ENCODE results near the gene PLXNC1. TPM values are rescaled to one million over a fixed set of nuclear protein-coding genes. Genes with fewer than 3 reads are reported as not detected.

The PLXNC1 gene
- total and polyA plus RNA-seq, 7 experiments from 2014 or later = 2.5 to 57.2 (median 12.6) TPM

GRCh38 chr12:94144781-94145180 lies 3.6 kb upstream of the PLXNC1 start:
- CTCF ChIA-PET = interaction anchor here (0.9 to 2.2 kb wide), 2 partner anchors 10 to 16 kb away, joined by 3 to 9 read pairs; no protein-coding TSS in a partner anchor
- ATAC-seq = no peak
- Histone ChIP-seq H3K27ac (ENCODE audit: low read depth, low read length) (no peak overlapping the region), H3K27me3 (ENCODE audit: control insufficient read depth in 2 of 2, insufficient read depth in 2 of 2, low read length in 2 of 2) (no peaks in the 10 kb centered on the region), H3K4me1 (ENCODE audit: control insufficient read depth in 2 of 2, insufficient read depth in 2 of 2, low read length in 2 of 2) (no peaks in the 10 kb centered on the region), H3K9me3 (ENCODE audit: control insufficient read depth in 2 of 3, low read length in 3 of 3) (no peaks in the 10 kb centered on the region), H3K36me3 (ENCODE audit: control insufficient read depth in 2 of 3, insufficient read depth in 3 of 3, low read length in 3 of 3) (no peaks in the 10 kb centered on the region), H3K4me3 (ENCODE audit: low read length) (no peak overlapping the region)
- peaks cover 0 to 19% (median 0%) of the 10 kb centered on the region in 5 donors for H3K27me3 Mint-ChIP-seq
- peak overlapping the region in 1 of 9 donors; percentile 4 for H3K27ac Mint-ChIP-seq
- H3K4me1 Mint-ChIP-seq = peaks cover 4 to 18% (median 9%) of the 10 kb centered on the region in 7 donors
- no peaks in the 10 kb centered on the region for H3K36me3 Mint-ChIP-seq
- no peak for DNase-seq
- intact Hi-C loops (cut with micrococcal nuclease) = loop anchor here (1.0 to 10.0 kb wide), 9 partner anchors 138 to 928 kb away; partner anchors contain the start of genes NDUFA12 (in 1 of the 2) and NR2C1 (in 1 of the 2)
- POLR2A ChIA-PET = interaction anchor here (1.3 kb wide), 1 partner anchor 20 kb away, joined by 3 read pairs; no protein-coding TSS in a partner anchor
- no peaks in the 10 kb centered on the region for H3K9me3 Mint-ChIP-seq
- no peak overlapping the region for H3K4me3 Mint-ChIP-seq

- peaks cover 0 to 22% (median 0%) of the 10 kb centered on the region in 5 donors for H3K27me3 Mint-ChIP-seq
- DNase-seq (no peak), ATAC-seq (no peak)
- Histone ChIP-seq H3K4me1 (ENCODE audit: control insufficient read depth in 2 of 2, insufficient read depth in 2 of 2, low read length in 2 of 2) (peaks cover 0 to 2% of the 10 kb centered on the region in 2 donors), H3K4me3 (ENCODE audit: low read length) (no peak overlapping the region), H3K27ac (ENCODE audit: low read depth, low read length) (no peak overlapping the region), H3K27me3 (ENCODE audit: control insufficient read depth in 2 of 2, insufficient read depth in 2 of 2, low read length in 2 of 2) (no peaks in the 10 kb centered on the region), H3K9me3 (ENCODE audit: control insufficient read depth in 2 of 3, low read length in 3 of 3) (no peaks in the 10 kb centered on the region), H3K36me3 (ENCODE audit: control insufficient read depth in 2 of 3, insufficient read depth in 3 of 3, low read length in 3 of 3) (no peaks in the 10 kb centered on the region)
- intact Hi-C loops (cut with micrococcal nuclease) = loop anchor here (1.0 to 10.0 kb wide), 9 partner anchors 137 to 927 kb away; partner anchors contain the start of genes NDUFA12 (in 1 of the 2) and NR2C1 (in 1 of the 2)
- H3K4me1 Mint-ChIP-seq = peaks cover 8 to 21% (median 11%) of the 10 kb centered on the region in 7 donors
- no peaks in the 10 kb centered on the region for H3K9me3 Mint-ChIP-seq
- H3K27ac Mint-ChIP-seq = no peak overlapping the region
- H3K4me3 Mint-ChIP-seq = no peak overlapping the region
- CTCF ChIA-PET = interaction anchor here (0.6 to 2.2 kb wide), 8 partner anchors 10 to 1410 kb away, joined by 3 to 9 read pairs (median 3); no protein-coding TSS in a partner anchor
- no peaks in the 10 kb centered on the region for H3K36me3 Mint-ChIP-seq
- POLR2A ChIA-PET = interaction anchor here (1.1 to 1.3 kb wide), 2 partner anchors 21 to 131 kb away, joined by 3 read pairs; no protein-coding TSS in a partner anchor
Measured at GRCh38 chr12:94145191-94145983, 3.0 kb upstream of the PLXNC1 start.

GRCh38 chr12:94146166-94146936 lies 2.0 kb upstream of the PLXNC1 start:
- ATAC-seq (no peak), DNase-seq (no peak)
- CTCF ChIA-PET = interaction anchor here (0.6 to 1.7 kb wide), 6 partner anchors 11 to 1409 kb away, joined by 3 to 6 read pairs (median 3); no protein-coding TSS in a partner anchor
- intact Hi-C loops (cut with micrococcal nuclease) = loop anchor here (5.0 to 10.0 kb wide), 6 partner anchors 136 to 926 kb away; partner anchors contain the start of genes NDUFA12 (in 1 of the 2) and NR2C1 (in 1 of the 2)
- Mint-ChIP-seq H3K27me3 (peaks cover 0 to 29% (median 0%) of the 10 kb centered on the region in 5 donors), H3K9me3 (no peaks in the 10 kb centered on the region), H3K36me3 (no peaks in the 10 kb centered on the region), H3K4me3 (peak overlapping the region in 6 of 10 donors; percentile 0 to 96 (median 32)), H3K4me1 (peaks cover 9 to 31% (median 21%) of the 10 kb centered on the region in 7 donors), H3K27ac (peak overlapping the region in 4 of 9 donors; percentile 29 to 65 (median 38))
- H3K4me3 ChIP-seq (ENCODE audit: low read length) = no peak overlapping the region
- POLR2A ChIA-PET = interaction anchor here (1.1 to 1.3 kb wide), 2 partner anchors 22 to 130 kb away, joined by 3 read pairs; no protein-coding TSS in a partner anchor
- H3K36me3 ChIP-seq (ENCODE audit: control insufficient read depth in 2 of 3, insufficient read depth in 3 of 3, low read length in 3 of 3) = no peaks in the 10 kb centered on the region
- no peak overlapping the region for H3K27ac ChIP-seq (ENCODE audit: low read depth, low read length)
- peaks cover 0 to 10% of the 10 kb centered on the region in 2 donors for H3K4me1 ChIP-seq (ENCODE audit: control insufficient read depth in 2 of 2, insufficient read depth in 2 of 2, low read length in 2 of 2)
- no peaks in the 10 kb centered on the region for H3K9me3 ChIP-seq (ENCODE audit: control insufficient read depth in 2 of 3, low read length in 3 of 3)
- no peaks in the 10 kb centered on the region for H3K27me3 ChIP-seq (ENCODE audit: control insufficient read depth in 2 of 2, insufficient read depth in 2 of 2, low read length in 2 of 2)

DNA sequence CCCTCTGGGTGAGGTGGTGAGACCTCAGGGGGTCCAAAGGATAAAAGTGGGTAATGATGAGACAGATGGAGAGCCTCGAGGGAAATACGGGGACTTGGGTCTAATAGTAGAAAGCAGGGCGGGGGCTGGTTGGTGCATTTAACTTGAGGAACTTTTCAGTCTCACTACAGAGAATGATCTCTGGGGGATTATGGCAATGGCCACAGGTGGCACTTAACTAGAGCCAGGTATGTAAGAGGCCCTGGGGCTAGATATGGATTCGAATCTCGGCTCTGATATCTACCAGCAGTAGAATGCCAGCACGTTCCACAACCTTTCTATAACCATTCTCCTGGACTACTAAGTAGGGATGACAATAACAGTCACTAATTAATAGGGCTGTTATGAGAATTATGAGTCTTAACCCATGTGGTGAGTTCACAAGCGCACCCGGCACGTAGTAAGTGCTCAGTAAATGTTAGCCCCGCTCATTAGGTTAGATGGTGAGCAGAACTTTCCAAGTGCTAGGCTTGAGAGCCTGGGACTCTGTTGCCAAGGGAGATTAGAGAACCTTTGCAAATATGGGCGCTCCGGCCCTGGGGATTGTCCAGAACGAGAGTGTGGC lies 888 bp upstream of the PLXNC1 start:
- POLR2A ChIA-PET = interaction anchor here (0.6 to 1.4 kb wide), 6 partner anchors 13 to 1326 kb away, joined by 3 to 4 read pairs (median 3); partner anchors contain the start of gene METAP2
- no peak for ATAC-seq

DNA sequence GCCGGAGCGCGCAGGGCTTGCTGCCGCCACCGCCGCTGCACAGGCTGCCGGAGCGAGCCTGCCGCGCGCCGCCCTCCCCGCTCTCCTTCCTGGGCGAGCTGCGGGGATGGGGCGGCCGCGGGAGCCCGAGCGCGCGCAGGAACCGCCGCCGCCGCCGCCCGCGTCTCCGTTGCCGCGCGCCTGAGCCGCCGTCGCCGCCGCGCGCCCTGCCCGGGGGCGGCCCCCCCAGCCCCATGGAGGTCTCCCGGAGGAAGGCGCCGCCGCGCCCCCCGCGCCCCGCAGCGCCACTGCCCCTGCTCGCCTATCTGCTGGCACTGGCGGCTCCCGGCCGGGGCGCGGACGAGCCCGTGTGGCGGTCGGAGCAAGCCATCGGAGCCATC lies 352 bp downstream of the PLXNC1 start:
- peak; percentile 14 for ATAC-seq
- POLR2A ChIA-PET = interaction anchor here (1.0 to 2.1 kb wide), 7 partner anchors 14 to 706 kb away, joined by 3 to 7 read pairs (median 4); no protein-coding TSS in a partner anchor
- H3K27me3 ChIP-seq (ENCODE audit: control insufficient read depth in 2 of 2, insufficient read depth in 2 of 2, low read length in 2 of 2) = no peaks in the 10 kb centered on the region

More for the DNA sequence above, 888 bp upstream of the PLXNC1 start:
- Mint-ChIP-seq H3K27me3 (peaks cover 0 to 36% (median 0%) of the 10 kb centered on the region in 5 donors), H3K36me3 (peaks cover 0 to 2% (median 0%) of the 10 kb centered on the region in 5 donors), H3K4me3 (peak overlapping the region; percentile 57 to 96 (median 82)), H3K27ac (peak overlapping the region in 8 of 9 donors; percentile 34 to 88 (median 46)), H3K9me3 (no peaks in the 10 kb centered on the region), H3K4me1 (peaks cover 9 to 38% (median 31%) of the 10 kb centered on the region in 7 donors)
- CTCF ChIA-PET = no interaction called here
- DNase-seq = no peak
- peak overlapping the region; percentile 52 for H3K4me3 ChIP-seq (ENCODE audit: low read length)
- no peaks in the 10 kb centered on the region for H3K9me3 ChIP-seq (ENCODE audit: control insufficient read depth in 2 of 3, low read length in 3 of 3)
- H3K27ac ChIP-seq (ENCODE audit: low read depth, low read length) = peak overlapping the region; percentile 57
- H3K36me3 ChIP-seq (ENCODE audit: control insufficient read depth in 2 of 3, insufficient read depth in 3 of 3, low read length in 3 of 3) = no peaks in the 10 kb centered on the region
- peaks cover 0 to 17% of the 10 kb centered on the region in 2 donors for H3K4me1 ChIP-seq (ENCODE audit: control insufficient read depth in 2 of 2, insufficient read depth in 2 of 2, low read length in 2 of 2)
- no peaks in the 10 kb centered on the region for H3K27me3 ChIP-seq (ENCODE audit: control insufficient read depth in 2 of 2, insufficient read depth in 2 of 2, low read length in 2 of 2)
- intact Hi-C loops (cut with micrococcal nuclease) = loop anchor here (5.0 to 10.0 kb wide), 6 partner anchors 135 to 925 kb away; partner anchors contain the start of genes NDUFA12 (in 1 of the 2) and NR2C1 (in 1 of the 2)

More for the DNA sequence above, 352 bp downstream of the PLXNC1 start:
- Mint-ChIP-seq H3K4me1 (peaks cover 18 to 49% (median 39%) of the 10 kb centered on the region in 7 donors), H3K27ac (peak overlapping the region in 1 of 9 donors; percentile 63), H3K36me3 (peaks cover 0 to 14% (median 0%) of the 10 kb centered on the region in 5 donors), H3K9me3 (no peaks in the 10 kb centered on the region), H3K27me3 (peaks cover 0 to 34% (median 0%) of the 10 kb centered on the region in 5 donors), H3K4me3 (peak overlapping the region; percentile 36 to 97 (median 82))
- CTCF ChIA-PET = interaction anchor here (0.6 to 1.2 kb wide), 4 partner anchors 35 to 158 kb away, joined by 3 to 4 read pairs (median 3); no protein-coding TSS in a partner anchor
- Histone ChIP-seq H3K36me3 (ENCODE audit: control insufficient read depth in 2 of 3, insufficient read depth in 3 of 3, low read length in 3 of 3) (no peaks in the 10 kb centered on the region), H3K9me3 (ENCODE audit: control insufficient read depth in 2 of 3, low read length in 3 of 3) (no peaks in the 10 kb centered on the region), H3K27ac (ENCODE audit: low read depth, low read length) (no peak overlapping the region), H3K4me3 (ENCODE audit: low read length) (peak overlapping the region; percentile 75), H3K4me1 (ENCODE audit: control insufficient read depth in 2 of 2, insufficient read depth in 2 of 2, low read length in 2 of 2) (peaks cover 0 to 17% of the 10 kb centered on the region in 2 donors)
- DNase-seq = peak in 2 of 9 donors; percentile 41 to 52
- intact Hi-C loops (cut with micrococcal nuclease) = loop anchor here (1.0 to 10.0 kb wide), 20 partner anchors 14 to 1400 kb away; partner anchors contain the start of genes CEP83 (in 2 of the 2), CRADD (in 1 of the 2), FGD6 (in 1 of the 2) and MRPL42 (in 1 of the 2)
